ENCODE results near the gene VWC2.
A peak's percentile ranks its signal among the peaks of the same experiment; 100 is the strongest.

Gene VWC2

DNA sequence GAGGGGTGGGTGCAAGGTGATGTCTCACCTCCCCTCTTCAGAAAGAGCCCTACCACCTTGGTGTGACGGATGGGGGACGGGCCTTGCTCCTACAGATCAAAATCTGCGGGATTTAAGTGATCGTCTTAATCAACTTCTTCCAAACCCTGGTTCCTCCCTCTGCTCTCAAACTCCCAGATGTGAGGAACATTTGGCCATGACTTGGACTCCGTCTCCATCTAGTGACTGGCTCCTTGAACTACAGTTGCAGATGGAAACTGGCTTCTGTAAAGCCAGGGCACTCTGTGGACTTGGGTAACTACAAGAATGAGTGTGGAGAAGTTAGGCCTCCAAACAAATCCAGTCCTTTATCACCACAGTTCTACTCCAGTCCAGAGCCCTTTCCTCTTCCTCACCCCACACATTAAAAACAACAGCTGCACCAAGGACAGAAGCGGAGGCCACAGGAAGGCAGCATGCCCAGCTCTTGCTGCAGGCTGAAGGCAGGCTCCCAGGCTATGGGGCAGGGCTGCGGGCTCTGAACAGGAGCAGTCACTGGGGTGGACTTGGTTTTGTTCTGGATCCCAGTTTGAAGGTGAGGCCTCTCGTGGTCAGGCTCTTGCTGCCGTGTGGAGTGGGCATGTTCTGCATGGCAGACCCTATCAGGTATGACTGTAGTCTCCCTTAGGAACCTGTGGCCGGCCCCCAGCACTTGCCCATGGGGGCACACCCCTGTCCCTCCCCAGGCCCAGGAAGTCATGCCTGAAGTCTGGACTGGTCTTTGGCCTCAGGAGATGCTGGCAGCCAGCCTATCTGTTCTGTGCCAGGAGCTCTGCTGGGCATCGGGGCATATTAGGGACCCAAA lies 79.4 kb downstream of the VWC2 start:
- DNase-seq = peak; percentile 79

DNA sequence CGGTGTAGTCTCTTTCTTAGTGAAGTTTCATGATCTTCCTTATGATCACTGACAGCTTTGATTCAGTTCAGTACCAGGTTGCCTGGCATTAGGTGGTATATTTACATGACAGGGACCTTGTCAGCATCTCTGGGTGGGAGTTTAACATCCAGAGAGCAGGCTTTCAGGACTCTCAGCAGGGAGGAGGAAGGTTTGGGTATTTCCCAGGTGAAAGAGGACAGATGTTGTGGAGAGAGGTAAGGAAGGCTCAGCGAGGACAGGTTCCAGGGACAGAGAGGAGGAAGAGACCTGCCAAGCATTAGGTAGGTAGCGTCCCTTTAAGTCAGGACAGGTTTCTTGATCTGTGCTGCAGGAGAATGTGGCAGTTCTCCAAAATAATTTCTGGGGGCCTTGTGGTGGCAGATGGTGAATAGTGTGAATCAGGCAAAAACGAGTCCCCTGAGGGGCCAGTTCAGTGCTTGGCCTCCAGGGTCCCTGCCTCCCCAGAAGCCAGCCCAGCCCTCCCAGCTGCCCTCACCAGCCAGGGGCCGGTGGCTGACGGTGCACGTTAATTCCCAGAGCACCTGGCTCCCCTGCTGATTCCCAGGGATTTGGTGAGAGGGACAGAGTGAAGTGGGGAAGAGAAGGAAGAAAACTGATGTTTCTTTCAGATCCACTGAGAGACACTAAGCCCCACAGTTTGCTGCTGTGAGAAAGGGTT lies 82.0 kb downstream of the VWC2 start:
- no peak for DNase-seq

DNA sequence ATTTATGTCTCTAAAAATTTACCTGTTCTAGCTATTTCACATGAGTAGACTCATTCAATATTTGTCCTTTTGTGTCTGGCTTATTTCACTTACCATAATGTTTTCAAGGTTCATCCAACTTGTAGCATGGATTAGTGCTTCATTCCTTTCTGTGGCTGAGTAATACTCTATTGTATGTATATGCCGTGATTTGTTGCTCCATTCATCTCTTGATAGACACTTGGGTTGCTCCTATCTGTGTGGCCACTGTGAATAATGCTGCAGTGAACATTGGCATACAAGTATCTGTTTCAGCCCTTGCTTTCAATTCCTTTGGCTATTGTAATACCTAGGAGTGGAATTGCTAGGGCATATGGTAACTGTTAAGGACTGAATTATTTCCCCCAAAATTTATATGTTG lies 86.9 kb downstream of the VWC2 start:
- DNase-seq = no peak

DNA sequence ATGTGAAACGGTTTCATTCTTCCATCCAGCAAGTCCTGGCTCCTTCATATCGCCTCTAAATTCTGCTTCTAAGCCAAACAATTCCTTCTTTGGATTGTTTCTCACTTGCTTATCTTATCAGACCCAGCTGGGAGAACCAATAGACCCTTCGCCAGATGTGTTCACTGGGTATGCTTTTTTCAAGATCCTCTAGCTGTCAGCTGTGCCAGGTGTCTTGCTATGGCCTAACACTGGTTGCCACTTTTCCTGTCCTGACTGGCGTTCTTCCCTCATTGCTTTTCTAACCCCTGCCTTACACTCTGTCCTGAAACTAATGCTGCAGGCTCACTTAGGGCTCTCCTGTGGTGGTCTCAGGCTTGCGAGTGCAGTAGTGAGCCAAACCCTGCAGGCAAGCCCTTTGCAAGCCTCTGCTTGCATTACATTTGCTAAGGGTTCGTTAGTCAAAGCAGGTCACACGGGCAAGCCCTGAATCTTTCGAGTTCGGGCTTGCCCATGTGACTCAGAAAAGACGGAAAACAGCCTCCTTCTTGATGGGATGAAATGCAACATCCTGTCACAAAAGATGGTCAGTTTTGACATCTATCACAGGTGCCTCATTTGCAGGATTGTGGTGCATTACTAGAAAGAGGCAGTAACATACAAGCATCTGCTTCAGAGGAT lies 92.8 kb downstream of the VWC2 start:
- peak; percentile 17 for DNase-seq

DNA sequence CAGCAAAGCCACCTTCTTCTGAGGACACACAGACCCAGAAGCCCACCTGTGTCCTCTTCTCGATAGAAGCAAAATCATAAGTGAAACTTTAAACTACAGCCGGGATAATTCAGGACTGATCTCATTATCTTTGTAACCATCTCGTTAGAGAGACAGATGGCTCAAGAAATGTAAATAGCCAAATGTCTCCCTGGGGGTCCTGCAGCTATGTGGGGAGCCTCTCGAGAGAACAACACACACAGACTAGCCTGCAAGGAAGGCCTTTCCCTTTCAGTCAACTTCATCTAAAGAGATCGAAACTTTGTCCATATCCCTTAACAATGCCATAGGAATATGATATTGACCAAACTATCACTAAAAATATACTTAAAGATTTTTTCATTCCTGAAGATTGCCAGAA lies 93.5 kb downstream of the VWC2 start:
- DNase-seq = no peak

DNA sequence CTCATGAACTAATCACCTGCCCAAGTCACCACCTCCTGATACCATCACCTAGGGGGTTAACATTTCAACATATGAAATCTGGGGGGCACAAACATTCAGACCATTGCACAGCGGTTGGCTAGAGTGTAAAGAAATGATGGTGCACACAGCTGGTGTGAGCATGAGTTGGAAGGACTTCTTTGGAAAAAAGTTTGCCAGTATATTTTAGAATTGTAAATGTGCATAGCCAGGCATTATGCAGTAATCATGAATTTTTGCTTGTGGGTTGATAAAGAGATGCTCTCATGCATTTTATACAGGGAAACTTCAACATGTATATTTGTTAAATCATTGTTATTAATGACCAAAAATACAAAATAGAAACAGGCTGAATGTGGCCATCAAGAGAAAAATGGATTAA lies 100.0 kb downstream of the VWC2 start:
- DNase-seq = no peak

DNA sequence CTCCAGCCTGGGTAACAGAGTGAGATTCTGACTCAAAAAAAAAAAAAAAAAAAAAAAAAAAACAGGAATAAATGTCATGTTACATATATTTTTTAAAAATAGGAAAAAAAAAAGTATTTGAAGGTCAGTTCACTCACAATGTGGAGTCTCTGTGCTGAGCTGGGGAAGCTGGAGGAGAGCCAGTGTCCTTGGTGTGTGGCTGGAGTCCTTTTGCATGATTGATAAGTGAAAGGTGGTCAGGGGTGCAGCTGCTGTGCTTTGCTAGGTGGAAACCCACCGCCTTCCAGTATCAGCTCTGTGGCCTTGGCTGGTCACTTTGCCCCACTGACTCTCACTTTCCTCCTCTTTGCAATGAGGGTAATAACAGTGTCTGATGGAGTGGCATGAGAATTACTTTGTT lies 101.9 kb downstream of the VWC2 start:
- DNase-seq = no peak

DNA sequence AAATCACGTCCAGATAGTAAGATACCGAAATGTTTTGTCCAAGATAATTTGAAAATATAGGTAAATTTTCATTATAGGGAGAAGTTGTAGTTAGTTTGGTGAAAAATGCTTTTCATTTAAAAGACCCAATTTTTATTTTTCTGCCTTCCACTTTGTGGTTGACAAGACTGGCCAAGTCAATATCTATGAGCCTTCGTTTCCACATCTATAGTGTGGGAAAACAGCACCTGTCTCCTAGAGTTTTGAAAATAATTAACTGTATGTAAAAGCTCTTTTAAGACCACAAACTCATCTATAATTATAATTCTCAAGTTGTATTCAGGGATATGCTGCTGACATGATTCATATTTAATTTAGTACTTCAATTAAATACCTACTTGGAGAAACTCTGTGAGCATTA lies 102.8 kb downstream of the VWC2 start:
- DNase-seq = no peak

DNA sequence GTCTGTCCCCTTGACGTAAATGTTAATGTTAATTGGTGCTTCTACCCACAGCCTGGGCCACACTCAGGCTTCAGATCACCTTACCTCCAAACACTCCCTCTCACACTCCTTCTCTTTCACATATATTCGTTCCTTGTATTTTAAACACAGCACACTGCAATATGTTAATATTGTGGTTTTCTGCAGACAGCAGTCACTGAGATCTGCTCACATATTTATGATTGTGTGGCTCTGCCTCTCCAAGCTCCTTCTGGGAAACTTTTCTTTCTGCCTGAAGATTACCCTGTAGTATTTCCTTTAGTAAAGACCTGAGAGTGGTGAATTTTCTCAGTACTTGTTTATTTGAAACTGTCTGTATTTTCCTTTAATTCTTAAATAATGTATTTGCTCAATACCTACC lies 104.7 kb downstream of the VWC2 start:
- DNase-seq = no peak

DNA sequence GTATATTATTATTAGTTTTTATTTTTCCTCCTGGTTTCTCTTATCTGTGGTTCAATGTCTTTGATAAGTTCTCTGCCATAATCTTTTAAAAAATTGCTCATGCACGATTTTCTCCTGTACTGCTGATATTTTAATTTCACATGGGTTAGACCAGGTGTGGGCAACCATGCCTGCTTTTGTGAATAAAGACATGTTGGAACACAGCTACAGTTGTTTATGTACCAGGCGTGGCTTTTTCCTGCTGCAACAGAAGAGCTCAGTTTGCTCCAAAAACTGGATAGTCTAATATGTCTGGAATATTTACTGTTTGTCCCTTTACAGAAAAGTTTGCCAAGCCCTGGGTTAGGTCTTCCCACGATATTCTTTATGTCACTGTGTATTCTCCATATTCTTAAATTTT lies 105.2 kb downstream of the VWC2 start:
- no peak for DNase-seq

DNA sequence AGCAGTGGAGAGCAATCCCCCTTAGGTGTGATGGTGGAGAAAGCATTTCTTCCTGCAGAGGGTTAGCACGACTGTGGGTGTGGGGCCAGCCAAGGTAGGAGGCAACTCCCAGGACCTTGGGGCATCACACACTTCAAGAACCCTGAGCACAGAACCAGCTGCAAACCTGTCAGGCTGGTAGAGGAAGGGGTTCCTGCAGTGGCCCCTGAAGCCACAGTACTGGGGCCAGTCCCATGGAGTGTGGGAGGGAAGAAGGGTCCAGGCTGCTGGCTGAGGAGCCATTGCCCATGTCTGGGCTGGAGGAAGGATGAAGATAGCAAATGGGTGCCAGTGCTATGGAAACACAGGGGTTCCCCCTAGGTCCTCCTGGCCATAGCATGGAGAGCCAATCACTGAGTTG lies 110.5 kb downstream of the VWC2 start:
- no peak for DNase-seq

DNA sequence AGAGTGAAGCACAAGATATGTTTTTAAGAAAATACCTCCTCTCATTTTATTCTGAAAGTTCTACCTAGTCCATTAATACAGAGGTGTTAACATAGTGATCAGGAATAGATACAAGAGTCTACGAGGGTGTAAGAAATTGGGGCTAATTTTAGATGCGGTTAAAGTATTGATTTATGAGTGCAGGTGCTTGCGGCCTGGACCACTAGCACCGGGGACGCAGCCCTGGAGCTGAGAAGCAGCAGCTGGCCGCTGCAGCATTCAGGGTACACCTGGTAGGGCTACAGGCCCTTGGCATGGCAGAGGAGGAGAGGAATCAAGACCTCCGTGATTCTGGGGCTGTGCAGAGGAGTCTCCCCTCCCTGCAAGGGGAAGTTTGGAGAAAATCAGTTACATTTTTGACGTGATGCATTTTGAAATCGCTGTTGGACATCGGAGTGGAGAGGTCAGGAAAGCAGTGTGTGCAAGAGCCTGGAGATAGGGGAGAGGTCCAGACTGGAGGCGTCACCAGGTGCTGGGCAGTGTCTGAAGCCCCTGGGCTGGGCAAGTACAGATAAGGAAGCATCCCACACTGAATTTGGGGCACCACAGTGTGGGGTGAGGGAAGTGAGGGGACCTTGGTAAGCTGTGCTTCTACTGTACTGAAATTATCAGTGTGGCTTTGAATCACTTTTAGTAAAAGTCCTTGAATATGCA lies 112.3 kb downstream of the VWC2 start:
- DNase-seq = no peak

DNA sequence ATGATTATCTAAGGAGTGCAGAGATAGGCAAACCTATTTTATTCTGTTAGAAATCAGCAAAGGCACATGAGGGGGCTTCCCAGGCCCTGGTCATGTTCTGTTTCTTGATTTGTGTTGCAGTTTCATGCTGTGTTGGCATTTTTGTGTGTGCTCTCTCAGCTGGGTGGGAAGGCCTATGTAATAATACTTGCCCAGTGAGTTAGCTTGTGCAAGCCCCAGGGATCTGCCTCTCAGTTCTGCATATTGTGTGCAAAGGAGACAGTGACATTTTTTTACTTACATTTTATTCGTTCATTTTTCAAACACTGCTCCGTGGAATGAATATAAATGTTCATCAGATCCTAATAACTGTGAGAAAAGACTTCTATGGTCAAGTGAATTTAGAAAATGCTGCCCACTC lies 119.0 kb downstream of the VWC2 start:
- no peak for DNase-seq

DNA sequence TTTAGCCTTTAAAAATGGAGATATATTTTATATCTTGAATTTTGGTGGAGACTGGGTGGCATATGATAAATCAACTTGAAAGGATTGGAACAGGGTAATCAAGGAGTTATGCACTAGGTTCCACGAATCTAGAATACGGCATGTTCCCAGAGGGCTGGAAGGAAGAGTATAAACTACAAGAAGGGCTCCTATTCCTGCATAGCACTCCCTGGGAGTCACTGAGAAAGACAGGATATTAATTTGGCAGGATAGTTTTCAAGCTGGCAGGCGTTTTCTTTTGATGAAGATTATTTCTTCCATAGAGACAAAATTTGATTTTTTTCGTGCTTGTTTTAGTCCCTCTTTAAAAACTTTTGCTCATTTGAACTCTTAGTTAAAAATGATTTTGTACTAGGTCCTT lies 119.7 kb downstream of the VWC2 start:
- DNase-seq = no peak

DNA sequence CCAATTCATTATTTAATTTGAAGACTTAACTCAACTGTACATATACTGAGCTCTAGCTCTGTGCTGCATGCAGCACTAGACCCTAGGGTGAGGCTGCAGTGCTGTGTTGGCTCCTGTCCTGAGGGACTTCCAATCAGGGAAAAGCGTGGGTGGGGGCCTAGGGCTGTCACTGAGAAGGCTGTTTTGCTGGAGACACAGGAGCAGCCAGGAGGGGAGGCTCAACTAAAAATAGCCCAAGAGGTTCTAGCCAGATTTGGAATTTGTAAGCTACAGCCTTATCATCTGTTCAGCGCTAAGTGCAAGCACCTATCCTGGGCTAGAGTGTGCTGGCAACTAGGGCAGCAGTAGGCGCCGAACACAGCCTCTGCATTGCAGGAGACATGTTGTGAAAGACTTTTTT lies 121.1 kb downstream of the VWC2 start:
- no peak for DNase-seq

DNA sequence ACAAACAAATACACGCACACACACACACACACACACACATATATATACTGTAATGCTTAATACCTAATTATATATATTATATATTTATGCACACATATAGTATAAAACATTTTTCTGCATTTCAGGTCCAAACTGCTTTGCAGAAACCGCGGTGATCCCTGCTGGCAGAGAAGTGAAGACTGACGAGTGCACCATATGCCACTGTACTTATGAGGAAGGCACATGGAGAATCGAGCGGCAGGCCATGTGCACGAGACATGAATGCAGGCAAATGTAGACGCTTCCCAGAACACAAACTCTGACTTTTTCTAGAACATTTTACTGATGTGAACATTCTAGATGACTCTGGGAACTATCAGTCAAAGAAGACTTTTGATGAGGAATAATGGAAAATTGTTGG lies 138.5 kb downstream of the VWC2 start:
- no peak for DNase-seq

DNA sequence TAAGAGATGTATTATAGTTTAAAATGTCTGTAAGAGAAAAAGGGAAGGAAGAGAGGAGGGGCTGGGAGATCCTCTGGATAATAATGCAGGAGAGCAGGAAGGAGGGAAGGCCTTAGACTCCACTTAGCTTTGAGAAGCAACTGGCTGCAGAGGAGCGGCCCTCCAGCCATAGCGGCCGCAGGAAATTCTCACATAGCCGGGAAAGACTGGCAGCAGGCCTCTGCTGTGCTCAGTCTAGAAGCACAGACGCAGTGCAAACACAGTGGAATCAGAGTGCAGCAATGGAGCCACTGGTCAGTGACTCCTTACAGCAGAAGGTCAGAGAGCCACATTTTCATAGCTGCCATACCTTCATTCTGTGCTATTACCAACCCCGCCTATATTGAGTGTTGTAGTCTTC lies 153.3 kb downstream of the VWC2 start:
- DNase-seq = no peak

DNA sequence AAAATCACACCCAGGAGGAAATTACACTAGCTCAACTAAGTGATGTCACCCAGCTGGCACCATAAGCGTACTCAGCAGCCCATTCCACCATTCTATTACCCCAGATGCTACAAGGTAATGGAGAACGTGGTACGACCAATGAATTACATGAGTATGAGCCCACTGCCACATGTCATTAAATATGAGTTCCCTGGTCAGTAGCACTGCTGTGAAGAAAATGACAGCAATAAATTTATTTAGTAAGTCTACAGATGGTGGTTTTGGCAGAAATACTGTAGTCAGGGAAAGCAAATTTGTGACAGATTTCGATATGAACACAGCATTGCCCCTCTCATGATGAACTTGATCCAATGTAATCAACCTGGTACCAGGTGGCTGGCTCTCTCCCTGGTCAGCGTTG lies 154.2 kb downstream of the VWC2 start:
- DNase-seq = no peak

DNA sequence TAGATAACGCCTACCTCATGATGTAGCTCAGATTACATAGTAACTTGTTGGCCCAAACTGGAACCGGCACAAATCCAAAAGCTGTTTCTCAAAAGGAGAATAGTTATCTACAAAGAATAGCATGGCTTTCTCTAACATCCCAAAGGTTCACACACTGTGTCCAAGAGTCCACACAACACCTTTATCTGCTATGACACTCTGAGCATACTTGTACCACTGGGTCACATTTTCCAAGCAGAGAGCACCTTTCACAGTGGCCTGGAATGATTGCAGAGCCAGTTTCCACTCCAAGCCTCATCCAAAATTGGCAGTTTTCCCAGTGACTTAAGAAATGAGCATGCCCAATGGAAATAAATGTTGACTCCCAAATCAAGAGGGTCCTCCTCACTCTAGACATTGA lies 155.3 kb downstream of the VWC2 start:
- no peak for DNase-seq

DNA sequence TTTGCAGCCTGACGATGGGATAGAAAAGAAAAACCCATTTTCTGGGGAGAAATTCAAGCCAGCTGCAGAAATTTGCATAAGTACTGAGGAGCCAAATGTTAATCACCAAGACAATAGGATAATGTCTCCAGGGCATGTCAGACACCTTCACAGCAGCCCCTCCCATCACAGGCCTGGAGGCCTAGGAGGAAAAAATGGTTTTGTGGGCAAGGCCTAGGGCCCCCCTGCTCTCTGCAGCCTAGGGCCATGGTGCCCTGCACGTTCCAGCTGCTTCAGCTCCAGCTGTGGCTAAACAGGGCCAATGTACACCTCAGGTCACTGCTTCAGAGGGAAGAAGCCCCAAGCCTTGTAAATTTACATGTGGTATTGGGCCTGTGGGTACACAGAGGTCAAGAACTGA lies 158.2 kb downstream of the VWC2 start:
- DNase-seq = no peak

DNA sequence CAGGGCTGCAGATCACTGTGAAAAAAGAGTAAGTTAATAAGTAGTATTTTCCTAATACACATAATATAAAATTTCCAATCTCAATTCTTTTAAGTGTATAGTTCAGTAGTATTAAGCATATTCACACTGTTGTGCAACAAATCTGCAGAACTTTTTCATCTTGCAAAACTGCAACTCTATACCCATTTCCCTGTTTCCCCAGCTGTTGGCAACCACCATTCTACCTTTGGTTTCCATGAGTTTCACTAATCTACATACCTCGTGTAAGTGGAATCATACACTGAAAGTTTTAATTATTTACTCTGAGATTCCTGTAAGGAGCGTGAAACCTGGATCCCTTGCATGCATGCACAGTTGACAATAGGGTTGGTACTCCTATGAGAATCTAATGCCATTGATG lies 164.2 kb downstream of the VWC2 start:
- DNase-seq = no peak
